BJ (cell line): ENCODE measurements around the gene HCFC1. TPM values are rescaled to one million over a fixed set of nuclear protein-coding genes. Genes with fewer than 3 reads are reported as not detected.

ENCODE experiments used
- CTCF ChIA-PET: fragments of 350-600 bp; formaldehyde crosslinking; extraction: SDS; loops from one replicate; lab custom pipeline; 2021; ENCODE audit warnings: antibody characterized with exemption, inconsistent platforms; lab: Yijun Ruan, JAX
- POLR2A ChIA-PET: fragments of 300-600 bp; sonication (Branson Sonifier 250); formaldehyde crosslinking; extraction: SDS; loops from one replicate; lab custom pipeline; 2021; ENCODE audit warnings: antibody characterized with exemption; lab: Charles Lee
- DNase-seq: peaks from one replicate; pipeline ENCODE4 v3.0.0-alpha.2; 2011; ENCODE audit warnings: low read depth
- H3K27me3 ChIP-seq: 2 replicates; pipeline ENCODE4 v1.6.0; 2011; ENCODE audit warnings: low read length; ENCODE audit not compliant: control insufficient read depth, insufficient read depth
- H3K36me3 ChIP-seq: 2 replicates; pipeline ENCODE4 v1.5.1; 2011; ENCODE audit warnings: low read length; ENCODE audit not compliant: control insufficient read depth, insufficient read depth
- H3K4me3 ChIP-seq: 2 replicates; pipeline ENCODE4 v1.5.1; 2011; ENCODE audit warnings: low read depth, mild to moderate bottlenecking, control low read depth, low read length
- polyA plus RNA-seq: library from polyadenylated mRNA; depleted of rRNA; stranded (reverse); fragments of >200 nt; gene quantifications from 2 replicates; pipeline ENCODE4 v1.2.3, GENCODE V29; 2011
- TF ChIP-seq, protein P1 (sequence below): IDR thresholded peaks from 2 replicates; pipeline ENCODE4 v1.5.1; 2011; ENCODE audit warnings: low read depth, mild to moderate bottlenecking, control low read depth, inconsistent platforms, low read length, moderate library complexity; ENCODE audit not compliant: insufficient read depth

HCFC1 gene
- polyA plus RNA-seq, 1 experiment = 3.3 TPM

DNA sequence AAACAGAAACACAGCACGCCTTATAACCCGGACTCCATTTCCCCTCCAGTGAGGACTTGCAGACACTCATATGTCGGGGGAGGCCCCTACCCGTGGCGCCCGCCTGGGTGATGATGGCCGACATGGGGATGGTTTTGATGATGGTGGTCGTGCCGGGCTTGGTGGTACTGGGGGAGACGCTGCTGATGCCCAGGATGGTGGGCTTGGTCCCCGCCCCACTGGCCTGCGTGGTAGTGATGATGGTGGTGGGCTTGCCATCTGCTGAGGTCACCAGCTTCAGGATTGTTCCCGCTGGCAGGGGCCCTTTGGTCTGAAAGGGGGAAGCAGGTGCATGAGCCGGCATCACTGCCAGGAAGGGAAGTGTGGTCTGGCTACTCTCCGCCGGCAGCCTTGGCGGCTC lies 14.4 kb downstream of the HCFC1 start:
- CTCF ChIA-PET = interaction anchor here (1.4 kb wide), 1 partner anchor 10 kb away, joined by 7 read pairs; no protein-coding TSS in a partner anchor
- POLR2A ChIA-PET = no interaction called here
- TF ChIP-seq, protein P1, sequence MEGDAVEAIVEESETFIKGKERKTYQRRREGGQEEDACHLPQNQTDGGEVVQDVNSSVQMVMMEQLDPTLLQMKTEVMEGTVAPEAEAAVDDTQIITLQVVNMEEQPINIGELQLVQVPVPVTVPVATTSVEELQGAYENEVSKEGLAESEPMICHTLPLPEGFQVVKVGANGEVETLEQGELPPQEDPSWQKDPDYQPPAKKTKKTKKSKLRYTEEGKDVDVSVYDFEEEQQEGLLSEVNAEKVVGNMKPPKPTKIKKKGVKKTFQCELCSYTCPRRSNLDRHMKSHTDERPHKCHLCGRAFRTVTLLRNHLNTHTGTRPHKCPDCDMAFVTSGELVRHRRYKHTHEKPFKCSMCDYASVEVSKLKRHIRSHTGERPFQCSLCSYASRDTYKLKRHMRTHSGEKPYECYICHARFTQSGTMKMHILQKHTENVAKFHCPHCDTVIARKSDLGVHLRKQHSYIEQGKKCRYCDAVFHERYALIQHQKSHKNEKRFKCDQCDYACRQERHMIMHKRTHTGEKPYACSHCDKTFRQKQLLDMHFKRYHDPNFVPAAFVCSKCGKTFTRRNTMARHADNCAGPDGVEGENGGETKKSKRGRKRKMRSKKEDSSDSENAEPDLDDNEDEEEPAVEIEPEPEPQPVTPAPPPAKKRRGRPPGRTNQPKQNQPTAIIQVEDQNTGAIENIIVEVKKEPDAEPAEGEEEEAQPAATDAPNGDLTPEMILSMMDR = no peak
- DNase-seq = no peak
- no peaks in the 10 kb centered on the region for H3K27me3 ChIP-seq
- H3K4me3 ChIP-seq = no peak overlapping the region
- peaks cover 33% of the 10 kb centered on the region for H3K36me3 ChIP-seq

DNA sequence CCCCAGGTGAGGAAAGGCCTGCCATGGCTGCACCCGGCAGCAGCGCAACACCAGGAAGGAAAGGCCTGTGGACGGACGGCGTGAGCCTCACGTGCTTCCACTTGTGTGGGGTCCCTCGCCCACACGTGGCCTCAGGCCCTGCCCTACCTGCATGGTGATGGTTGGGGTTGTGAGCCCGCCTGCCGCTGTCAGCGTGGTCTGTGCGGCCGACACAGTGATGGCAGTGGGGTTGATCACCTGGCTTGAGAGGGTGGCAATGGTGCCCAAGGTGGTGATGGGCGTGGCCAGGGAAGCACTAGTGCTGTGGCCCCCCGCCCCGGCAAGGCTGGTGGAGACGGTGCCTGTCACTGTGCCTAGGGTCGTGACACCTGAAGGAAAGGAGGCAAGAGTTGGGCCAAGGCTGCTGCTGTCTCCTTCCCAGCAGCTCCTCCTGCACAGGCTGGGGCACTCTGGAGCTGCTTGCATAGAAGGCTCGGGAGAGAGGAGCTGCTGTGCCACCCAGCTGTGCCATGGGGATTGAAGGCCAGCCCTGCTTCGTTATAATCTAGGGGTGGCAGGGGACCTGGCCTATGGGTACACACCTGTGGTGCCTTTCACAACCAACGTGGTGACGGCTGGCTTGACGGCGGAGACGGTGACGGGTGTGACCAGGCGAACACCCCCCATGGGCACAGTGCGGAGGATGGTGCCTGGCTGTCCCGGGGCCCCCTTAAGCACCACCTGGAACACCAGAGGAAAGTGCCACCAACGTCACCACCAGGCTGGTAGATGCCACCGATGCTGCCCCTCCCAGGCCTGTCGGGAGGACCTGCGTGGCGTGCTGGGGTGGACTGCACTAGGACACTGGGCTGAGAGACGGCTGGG lies 15.3 kb downstream of the HCFC1 start:
- Histone ChIP-seq H3K36me3 (peaks cover 33% of the 10 kb centered on the region), H3K4me3 (no peak overlapping the region), H3K27me3 (no peaks in the 10 kb centered on the region)
- ChIA-PET POLR2A (interaction anchor here (0.6 kb wide), 1 partner anchor 413 kb away, joined by 4 read pairs; no protein-coding TSS in a partner anchor), CTCF (no interaction called here)
- DNase-seq = no peak
- TF ChIP-seq, protein P1 = no peak

DNA sequence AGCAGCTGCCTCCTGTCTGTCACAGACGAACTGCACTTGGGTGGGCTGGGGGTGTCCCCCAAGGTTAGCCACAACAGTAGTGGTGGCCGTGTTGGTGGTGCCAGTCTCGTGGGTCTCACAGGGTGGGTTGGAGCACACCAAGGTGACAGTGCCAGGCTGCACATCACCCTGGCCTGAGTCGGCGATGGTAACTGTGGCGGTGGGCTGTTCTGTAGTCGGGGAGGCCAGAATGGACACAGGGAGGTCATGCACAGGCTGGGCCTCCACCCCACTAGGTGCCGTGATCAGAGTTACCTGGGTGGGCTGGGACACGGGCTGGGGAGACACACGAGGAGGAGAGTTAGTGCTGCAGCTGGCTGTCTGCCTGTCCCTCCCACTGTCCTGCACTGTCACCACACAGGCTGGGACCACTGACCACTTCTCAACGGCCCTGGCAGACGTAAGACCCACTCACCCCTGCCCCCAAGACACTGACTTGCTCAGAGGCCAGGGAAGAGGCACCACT lies 16.3 kb downstream of the HCFC1 start:
- ChIA-PET POLR2A (no interaction called here), CTCF (no interaction called here)
- Histone ChIP-seq H3K36me3 (peaks cover 39% of the 10 kb centered on the region), H3K27me3 (no peaks in the 10 kb centered on the region), H3K4me3 (no peak overlapping the region)
- DNase-seq = no peak
- TF ChIP-seq, protein P1 = no peak

DNA sequence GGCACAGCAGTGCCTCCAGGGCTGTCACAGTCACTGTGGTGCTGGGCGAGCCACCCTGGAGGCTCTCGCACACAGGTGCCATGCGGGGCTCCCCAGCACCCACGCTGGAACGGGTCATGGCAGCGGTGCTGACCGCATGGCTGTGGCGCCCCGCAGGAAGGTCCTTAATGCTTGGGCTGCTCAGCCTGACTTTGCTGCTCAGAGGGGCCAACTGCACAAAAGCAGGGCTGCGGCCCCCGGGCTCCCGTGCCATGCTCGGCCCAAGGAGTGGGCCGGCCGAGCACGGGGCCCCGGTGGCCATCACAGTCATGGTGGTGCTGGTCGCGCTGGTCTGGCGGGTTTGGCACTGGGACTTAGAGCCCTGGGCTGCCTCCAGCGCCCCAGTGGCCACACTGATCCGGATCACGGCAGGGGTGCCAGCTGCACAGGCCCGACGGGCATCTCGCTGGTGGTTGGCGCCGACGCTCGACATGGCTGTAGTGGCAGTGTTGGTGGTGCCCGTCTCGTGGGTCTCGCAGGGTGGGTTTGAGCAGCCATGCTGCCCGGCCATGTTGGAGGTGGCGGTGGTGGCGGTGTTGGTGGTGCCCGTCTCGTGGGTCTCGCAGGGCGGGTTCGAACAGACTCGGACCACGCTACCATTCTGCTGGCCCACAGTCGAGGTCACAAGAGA lies 16.9 kb downstream of the HCFC1 start:
- POLR2A ChIA-PET = no interaction called here
- CTCF ChIA-PET = no interaction called here
- Histone ChIP-seq H3K27me3 (no peaks in the 10 kb centered on the region), H3K4me3 (no peak overlapping the region), H3K36me3 (peaks cover 37% of the 10 kb centered on the region)
- DNase-seq = no peak
- TF ChIP-seq, protein P1 = no peak
